GM12891 (cell line): Measurements from ENCODE around the gene PCDH18.

ENCODE experiments used
- POLR2A ChIP-seq: IDR thresholded peaks from 2 replicates; pipeline ENCODE4 v1.6.1; 2011; ENCODE audit warnings: low read depth, low read length, control low read depth
- SPI1 ChIP-seq: IDR thresholded peaks from 2 replicates; pipeline ENCODE4 v1.6.1; 2011; ENCODE audit warnings: low read depth, low read length, control low read depth
- TAF1 ChIP-seq: IDR thresholded peaks from 2 replicates; pipeline ENCODE4 v1.6.1; 2011; ENCODE audit warnings: low read depth, low read length, control low read depth

DNA sequence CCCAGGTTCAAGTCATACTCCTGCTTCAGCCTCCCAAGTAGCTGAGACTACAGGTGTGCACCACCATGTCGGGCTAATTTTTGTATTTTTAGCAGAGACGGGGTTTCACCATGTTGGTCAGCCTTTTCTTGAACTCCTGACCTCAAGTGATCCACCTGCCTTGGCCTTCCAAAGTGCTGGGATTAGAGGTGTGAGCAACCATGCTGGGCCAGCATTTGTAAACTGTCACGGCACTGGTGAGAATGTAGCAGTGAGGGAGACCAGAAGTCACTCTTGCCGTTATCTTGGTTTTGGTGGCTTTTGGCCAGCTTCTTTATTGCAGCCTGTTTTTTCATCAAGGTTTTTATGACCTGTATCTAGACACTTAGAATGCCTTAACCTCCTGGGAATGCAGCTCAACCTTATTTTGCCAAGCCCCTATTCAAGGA lies 22.4 kb downstream of the PCDH18 start:
- no peak for TF ChIP-seq POLR2A
- no peak for TF ChIP-seq SPI1
- no peak for TF ChIP-seq TAF1
